Activated CD4-positive, alpha-beta T cell treated with anti-CD3 and anti-CD28 coated beads, Interleukin-2, amount 50 U/mL, for 1 hour (primary cell): ENCODE data around the gene MKNK2.
A peak's percentile ranks its signal among the peaks of the same experiment; 100 is the strongest.

Experiments used
- DNase-seq: peaks from one replicate; pipeline ENCODE4 v3.0.0-alpha.2; 2020

MKNK2 gene

GRCh38 chr19:2079865-2080301, 28.8 kb upstream of the MKNK2 start:
- no peak for DNase-seq

DNA sequence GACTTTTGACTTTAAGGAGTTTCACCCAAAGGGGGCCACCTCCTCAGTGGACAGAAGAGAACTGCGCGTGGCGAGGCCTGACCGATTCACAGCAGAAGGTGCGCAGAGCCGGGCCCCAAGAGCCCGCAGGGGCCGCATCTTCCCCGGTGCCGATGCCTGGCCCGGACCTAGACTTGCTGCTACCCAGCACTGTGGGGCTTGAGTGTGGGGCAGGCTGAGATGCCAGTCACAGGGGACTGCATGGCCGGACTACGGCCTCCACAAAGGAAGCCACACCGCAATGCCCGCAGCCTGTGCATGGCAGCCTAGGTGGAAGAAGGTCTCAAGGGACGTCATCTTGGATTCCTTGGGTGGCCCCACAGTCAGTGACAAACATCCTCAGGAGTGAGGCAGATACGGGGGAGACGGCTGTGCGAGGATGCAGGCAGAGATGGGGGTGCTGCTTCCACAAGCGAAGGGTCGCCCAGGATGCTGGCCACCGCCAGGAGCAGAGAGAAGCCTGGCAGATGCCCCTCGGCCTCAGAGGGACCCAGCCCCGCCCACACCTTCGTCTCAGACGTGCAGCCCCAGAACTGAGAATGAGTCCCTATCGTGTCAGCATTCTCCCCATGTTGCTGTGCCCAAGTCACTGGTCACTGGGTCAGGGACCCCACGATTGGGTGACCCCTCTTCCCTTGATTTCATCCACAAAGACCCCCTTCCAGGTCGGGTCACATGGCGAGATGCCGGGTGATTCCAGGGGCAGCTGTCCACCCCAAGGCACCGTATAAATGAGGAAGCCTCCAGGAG, 28.2 kb upstream of the MKNK2 start:
- no peak for DNase-seq

- DNase-seq = no peak
Measured at GRCh38 chr19:2077833-2078619, 27.0 kb upstream of the MKNK2 start.

GRCh38 chr19:2077398-2077797, 26.4 kb upstream of the MKNK2 start:
- DNase-seq = no peak

GRCh38 chr19:2076526-2076944, 25.5 kb upstream of the MKNK2 start:
- DNase-seq = no peak

GRCh38 chr19:2072757-2073551, 21.9 kb upstream of the MKNK2 start:
- DNase-seq = no peak

DNA sequence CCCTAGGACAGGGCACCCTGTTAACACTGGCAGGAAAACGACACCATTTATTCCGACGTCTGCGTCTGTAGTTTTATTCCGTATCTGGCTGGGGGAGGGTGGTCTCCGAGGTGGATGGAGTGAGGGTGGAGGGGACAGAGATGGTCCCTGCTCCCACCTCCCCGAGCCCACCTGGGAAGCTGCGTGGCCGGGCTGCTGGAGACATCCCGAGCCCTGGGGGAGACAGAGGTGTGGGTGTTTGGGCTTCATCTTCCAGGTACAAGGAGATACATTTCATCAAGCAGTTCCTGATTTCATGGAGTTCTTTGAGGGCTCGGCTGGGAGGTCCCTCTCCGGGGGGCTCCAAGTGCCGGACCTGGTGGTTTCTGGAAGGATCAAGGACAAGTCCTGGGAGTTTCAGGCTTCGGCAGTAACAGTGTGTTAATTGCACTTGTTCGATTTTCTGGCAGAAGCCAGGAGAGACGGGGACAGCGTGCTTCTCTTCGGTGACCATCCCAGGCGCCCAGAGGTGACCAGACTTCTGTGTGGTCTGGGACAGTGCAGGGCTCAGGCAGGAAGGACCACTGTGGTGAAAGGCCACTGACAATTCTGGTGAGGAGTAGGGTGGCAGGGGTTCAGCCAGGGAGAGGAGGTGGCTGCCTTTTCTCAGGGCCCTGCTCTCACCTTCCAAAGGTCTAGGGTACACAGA, 20.1 kb upstream of the MKNK2 start:
- no peak for DNase-seq

DNA sequence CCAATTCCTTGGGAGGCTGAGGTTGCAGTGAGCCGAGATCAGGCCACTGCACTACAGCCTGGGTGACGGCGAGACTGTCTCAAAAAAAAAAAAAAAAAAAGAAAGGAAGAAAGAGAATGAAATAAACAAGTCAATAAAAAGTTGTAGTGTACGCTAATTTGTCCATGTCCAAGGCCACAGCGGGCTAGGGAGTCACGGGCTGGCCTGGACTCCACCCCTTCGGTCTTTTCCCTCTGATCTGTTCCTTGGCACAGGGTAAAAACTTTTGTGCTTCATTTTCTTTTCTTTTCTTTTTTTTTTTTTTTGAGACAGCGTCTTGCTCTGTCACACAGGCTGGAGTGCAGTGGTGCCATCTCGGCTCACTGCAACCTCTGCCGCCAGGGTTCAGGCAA, 19.4 kb upstream of the MKNK2 start:
- no peak for DNase-seq

DNA sequence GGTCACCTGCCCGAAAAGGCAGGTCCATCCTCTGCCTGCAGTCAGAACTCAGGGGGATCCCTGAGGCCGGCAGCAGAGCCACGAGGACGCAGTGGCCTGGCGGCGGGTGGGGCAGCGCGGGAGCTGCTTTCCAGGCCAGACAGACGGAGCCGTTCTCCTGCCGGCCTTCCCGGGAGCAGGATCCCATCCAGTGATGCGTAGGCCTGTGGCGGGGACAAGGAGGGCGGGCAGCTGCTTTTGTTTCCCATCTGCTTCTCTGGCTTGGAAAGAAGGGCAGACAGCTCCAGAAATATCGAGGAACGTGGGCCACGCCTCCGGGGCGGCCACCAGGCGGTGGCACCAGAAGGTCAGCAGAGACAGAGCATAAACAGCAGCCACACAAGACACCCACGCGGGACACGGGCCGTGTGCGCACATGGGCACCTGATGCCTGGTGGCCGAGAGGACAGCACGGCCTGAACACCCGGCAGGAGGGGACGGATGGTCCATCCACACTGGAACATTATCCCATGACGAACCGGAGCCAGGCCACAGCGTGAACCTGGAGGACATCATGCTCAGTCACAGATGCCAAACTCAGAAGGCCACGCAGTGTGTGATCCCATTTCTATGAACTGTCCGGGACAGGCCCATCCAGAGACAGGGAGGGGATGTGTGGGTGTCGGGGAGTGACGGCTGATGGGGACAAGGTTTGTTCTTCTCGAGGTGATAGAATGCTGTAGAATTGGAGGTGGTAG, 13.9 kb upstream of the MKNK2 start:
- no peak for DNase-seq

GRCh38 chr19:2064395-2064787, 13.3 kb upstream of the MKNK2 start:
- no peak for DNase-seq

DNA sequence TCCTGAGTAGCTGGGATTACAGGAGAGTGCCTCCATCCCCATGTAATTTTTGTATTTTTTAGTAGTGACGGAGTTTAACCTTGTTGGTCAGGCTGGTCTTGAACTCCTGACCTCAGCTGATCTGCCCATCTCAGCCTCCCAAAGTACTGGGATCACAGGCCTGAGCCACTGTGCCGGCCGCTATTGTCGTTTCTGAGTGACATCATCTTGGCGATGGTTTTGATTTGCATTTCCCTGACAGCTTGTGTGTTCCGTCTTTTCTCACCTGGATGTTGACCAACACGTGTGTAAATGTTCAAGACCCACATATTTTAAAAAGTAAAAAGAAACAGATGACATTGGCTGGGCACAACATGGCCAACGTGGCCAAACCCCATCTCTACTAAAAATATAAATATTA, 12.8 kb upstream of the MKNK2 start:
- no peak for DNase-seq

GRCh38 chr19:2062770-2063169, 11.7 kb upstream of the MKNK2 start:
- no peak for DNase-seq

DNA sequence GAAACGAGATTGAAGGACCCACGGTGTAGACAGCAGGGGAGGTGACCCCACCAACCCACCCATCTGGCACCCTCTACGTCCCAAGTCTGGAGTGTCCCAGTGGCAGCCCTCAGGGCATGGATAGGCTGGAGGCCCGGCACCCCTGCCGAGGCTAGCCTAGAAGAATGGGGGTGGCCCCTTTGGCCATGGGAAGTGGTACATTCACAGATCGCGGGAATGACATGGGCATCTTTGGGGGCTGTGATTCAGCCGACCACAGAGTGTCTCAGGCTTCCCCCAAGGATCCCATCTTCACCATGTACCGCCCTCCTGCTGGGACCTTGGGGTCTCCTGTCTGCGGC, 11.3 kb upstream of the MKNK2 start:
- no peak for DNase-seq

DNA sequence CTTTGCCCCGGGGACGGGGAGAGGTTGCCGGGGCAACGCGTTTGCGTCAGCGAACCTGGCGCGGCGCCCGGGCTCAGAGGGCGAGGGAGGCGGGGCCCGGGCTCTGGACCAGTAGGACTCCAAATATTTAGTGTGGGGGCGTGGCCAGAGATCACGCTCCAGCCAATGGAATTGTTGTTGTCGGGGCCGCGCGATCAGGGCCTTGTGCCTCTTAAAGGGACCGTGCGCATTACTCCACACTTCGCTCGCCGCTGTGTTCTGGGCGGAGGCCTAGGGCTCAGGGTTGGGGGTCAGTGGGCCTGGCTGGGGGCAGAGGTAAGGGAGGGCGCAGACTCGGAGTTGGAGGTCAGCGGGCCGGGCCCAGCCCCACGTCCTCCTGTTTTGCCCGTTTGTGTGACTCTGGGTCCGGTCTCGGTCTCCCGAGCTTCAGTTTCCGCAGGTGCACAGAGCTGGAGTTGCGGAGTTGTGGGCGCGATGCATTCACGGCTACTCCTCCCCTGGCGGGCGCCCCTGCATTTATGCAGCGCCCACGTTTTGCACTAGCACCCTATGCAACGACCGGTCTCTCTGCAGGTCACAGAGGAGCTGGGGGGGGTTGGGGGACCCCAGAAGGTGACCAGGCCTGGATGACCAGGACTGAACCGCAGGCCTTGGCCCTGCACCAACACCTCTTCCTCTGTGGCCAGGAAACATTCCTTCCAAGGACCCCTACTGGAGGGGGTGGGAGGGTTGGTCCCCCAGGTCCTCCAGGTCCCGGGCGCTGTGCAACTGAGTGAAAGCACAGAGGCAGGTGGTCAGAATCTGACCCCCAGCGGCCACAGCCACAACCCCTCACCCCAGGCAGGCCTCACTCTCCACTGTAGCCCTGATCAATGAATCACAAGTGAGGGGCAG, 10.7 kb upstream of the MKNK2 start:
- peak; percentile 99 for DNase-seq

DNA sequence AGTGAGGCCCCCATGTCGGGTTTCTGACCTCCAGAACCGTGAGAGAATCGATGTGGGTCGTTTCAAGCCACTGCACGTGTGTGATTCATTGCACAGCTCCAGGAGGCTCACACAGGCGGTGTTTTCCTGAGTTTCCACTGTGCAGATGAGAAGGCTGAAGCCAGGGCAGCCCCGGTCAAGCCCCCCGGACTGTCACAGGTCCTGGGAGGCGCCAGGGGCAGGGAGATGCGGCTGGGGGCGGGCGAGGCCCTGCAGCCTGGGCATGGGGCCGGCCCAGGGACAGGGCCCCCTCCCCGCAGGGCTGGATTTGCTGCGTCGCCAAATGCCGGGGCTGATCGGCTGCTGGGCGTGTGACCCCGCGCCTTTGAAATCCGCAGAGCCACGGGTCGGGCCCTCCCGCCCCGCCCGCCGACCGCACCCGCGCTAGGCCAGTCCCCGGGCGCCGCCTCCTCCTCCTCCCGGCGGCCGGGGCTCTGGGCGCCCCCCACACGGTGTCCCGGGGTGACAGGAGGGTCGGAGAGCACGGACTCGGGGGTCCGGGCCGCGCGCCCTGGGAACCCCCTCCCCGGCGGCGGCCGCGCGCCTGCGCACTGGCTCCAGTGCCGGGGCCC, 9.9 kb upstream of the MKNK2 start:
- DNase-seq = no peak

- no peak for DNase-seq
Measured at GRCh38 chr19:2059422-2060201, 8.6 kb upstream of the MKNK2 start.

DNA sequence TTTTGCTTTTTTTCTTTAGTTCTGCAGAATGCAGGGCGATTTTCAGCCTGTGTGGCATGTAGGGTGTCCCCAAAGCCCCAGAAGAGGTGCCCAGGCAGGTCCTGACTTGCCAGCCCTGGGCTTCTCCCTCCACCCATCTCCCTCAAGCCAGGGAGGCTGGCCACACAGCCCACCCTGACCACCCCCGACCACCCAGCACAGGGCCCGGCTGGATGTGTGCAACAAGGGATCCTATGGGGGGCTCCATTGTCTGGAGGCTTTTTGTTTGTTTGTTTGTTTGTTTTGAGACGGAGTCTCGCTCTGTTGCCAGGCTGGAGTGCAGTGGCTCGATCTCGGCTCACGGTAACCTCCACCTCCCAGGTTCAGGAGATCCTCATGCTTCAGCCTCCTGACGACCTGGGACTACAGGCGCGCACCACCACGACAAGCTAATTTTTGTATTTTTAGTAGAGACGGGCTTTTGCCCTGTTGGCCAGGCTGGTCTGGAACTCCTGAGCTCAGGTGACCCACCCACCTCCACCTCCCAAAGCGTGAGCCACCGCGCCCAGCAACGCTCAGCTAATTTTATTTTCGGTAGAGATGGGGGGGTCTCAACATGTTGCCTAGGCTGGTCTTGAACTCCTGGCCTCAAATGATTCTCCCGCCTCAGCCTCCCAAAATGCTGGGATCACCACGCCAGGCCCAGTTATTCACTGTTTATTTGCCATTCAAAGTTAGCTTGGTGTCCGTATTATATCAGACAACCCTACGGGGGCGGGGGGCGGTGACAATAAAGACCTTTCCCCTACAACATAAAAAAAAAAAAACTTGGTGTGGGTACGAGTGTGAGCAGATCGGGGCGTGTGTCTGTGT, 7.8 kb upstream of the MKNK2 start:
- no peak for DNase-seq

- DNase-seq = no peak
Measured at GRCh38 chr19:2057484-2058469, 6.7 kb upstream of the MKNK2 start.
